B cell (primary cell): Measurements from ENCODE around the gene TBC1D14. TPM values are rescaled to one million over a fixed set of nuclear protein-coding genes. Genes with fewer than 3 reads are reported as not detected.

Source experiments
- ATAC-seq: fragments of 200-7000 bp; cut with Tn5 transposase; one replicate; pipeline ENCODE4 v1.10.0; 2021; ENCODE audit warnings: low read depth, mild to moderate bottlenecking, moderate number of reproducible peaks, moderate library complexity
- CTCF ChIA-PET: fragments of 350-600 bp; sonication (Branson Sonifier 250); formaldehyde crosslinking; loops from one replicate; lab custom pipeline; 2021; ENCODE audit warnings: antibody characterized with exemption, inconsistent platforms; lab: Charles Lee
- POLR2A ChIA-PET: fragments of 350-600 bp; sonication (Branson Sonifier 250); formaldehyde crosslinking; loops from one replicate; lab custom pipeline; 2021; ENCODE audit warnings: antibody characterized with exemption; lab: Charles Lee
- DNase-seq: peaks from one replicate; pipeline ENCODE4 v3.0.0; 2013
- H2AFZ ChIP-seq: 2 replicates; pipeline ENCODE4 v1.6.1; 2012; ENCODE audit warnings: mild to moderate bottlenecking, low read depth, low read length; ENCODE audit not compliant: insufficient read depth, poor library complexity, severe bottlenecking
- H3K27ac ChIP-seq, 2 donors: 1 replicate in 1 of 2; 2 replicates in 1 of 2; pipeline ENCODE4 v1.5.1; 2012 to 2013; ENCODE audit warnings: low read length in 2 of 2, mild to moderate bottlenecking in 2 of 2, moderate library complexity in 1 of 2
- H3K27me3 ChIP-seq, 4 experiments: fragments of 200-600 bp in 1 of 4; sonication (generic) in 1 of 4; replicated peaks in 1 of 4; 1 replicate in 2 of 4; 2 replicates in 2 of 4; pipeline versions ENCODE4 v1.6.1 to v1.7.0; 2013 to 2016; ENCODE audit warnings: low read length in 3 of 4, mild to moderate bottlenecking in 2 of 4, mixed read lengths in 1 of 4, moderate library complexity in 1 of 4; ENCODE audit not compliant: insufficient read depth in 4 of 4, control insufficient read depth in 3 of 4; ENCODE audit errors: control extremely low read depth in 1 of 4
- H3K36me3 ChIP-seq, 2 experiments: replicated peaks in 1 of 2; 1 replicate in 1 of 2; 2 replicates in 1 of 2; pipeline versions ENCODE4 v1.6.1 to v1.7.1; 2013; ENCODE audit warnings: low read length in 1 of 2; ENCODE audit not compliant: insufficient read depth in 2 of 2, control insufficient read depth in 1 of 2; ENCODE audit errors: control extremely low read depth in 1 of 2, extremely low read depth in 1 of 2
- H3K4me1 ChIP-seq, 2 donors: fragments of 200-600 bp in 1 of 2; sonication (generic) in 1 of 2; 1 replicate in 1 of 2; 2 replicates in 1 of 2; pipeline versions ENCODE4 v1.5.1 to v1.6.1; 2013 to 2017; ENCODE audit warnings: low read length in 2 of 2; ENCODE audit not compliant: control insufficient read depth in 2 of 2, insufficient read depth in 2 of 2
- H3K4me2 ChIP-seq: replicated peaks from 2 replicates; pipeline ENCODE3; 2012; ENCODE audit warnings: mild to moderate bottlenecking, low read depth, low read length; ENCODE audit not compliant: poor library complexity, severe bottlenecking
- H3K4me3 ChIP-seq, 5 experiments: fragments of 200-600 bp in 1 of 5; sonication (generic) in 1 of 5; 1 replicate in 3 of 5; 2 replicates in 2 of 5; pipeline versions ENCODE4 v1.5.1 to v1.7.0; 2011 to 2016; ENCODE audit warnings: low read length in 4 of 5, mild to moderate bottlenecking in 4 of 5, low read depth in 2 of 5, control low read depth in 1 of 5, moderate library complexity in 1 of 5; ENCODE audit not compliant: insufficient read depth in 1 of 5; ENCODE audit errors: control extremely low read depth in 1 of 5, extremely low read depth in 1 of 5
- H3K79me2 ChIP-seq: fragments of 200-600 bp; sonication (generic); one replicate; pipeline ENCODE4 v1.6.0; 2016; ENCODE audit warnings: low read length; ENCODE audit not compliant: control insufficient read depth, insufficient read depth
- H3K9ac ChIP-seq: fragments of 200-600 bp; sonication (generic); 2 replicates; pipeline ENCODE4 v1.6.1; 2017; ENCODE audit warnings: mild to moderate bottlenecking, low read length, moderate library complexity
- H3K9me3 ChIP-seq, 3 donors: one replicate each; pipeline versions ENCODE4 v1.6.1 to v1.7.1; 2013; ENCODE audit warnings: low read length in 2 of 3; ENCODE audit not compliant: control insufficient read depth in 2 of 3, insufficient read depth in 1 of 3; ENCODE audit errors: control extremely low read depth in 1 of 3
- H4K20me1 ChIP-seq: 2 replicates; pipeline ENCODE4 v1.6.0; 2012; ENCODE audit warnings: mild to moderate bottlenecking, low read length; ENCODE audit not compliant: insufficient read depth, control insufficient read depth, poor library complexity, severe bottlenecking
- H3K27ac Mint-ChIP-seq: one replicate; pipeline ENCODE4 v1.8.0; 2021; ENCODE audit warnings: mixed read lengths
- H3K27me3 Mint-ChIP-seq: one replicate; pipeline ENCODE4 v1.8.0; 2021; ENCODE audit warnings: mixed read lengths
- H3K4me1 Mint-ChIP-seq: one replicate; pipeline ENCODE4 v1.8.0; 2021; ENCODE audit warnings: mixed read lengths
- H3K4me3 Mint-ChIP-seq: one replicate; pipeline ENCODE4 v1.8.0; 2021; ENCODE audit warnings: mixed read lengths
- H3K9me3 Mint-ChIP-seq: one replicate; pipeline ENCODE4 v1.8.0; 2022; ENCODE audit warnings: mixed read lengths; ENCODE audit not compliant: insufficient read depth
- EZH2 ChIP-seq: IDR thresholded peaks from 2 replicates; pipeline ENCODE4 v1.6.1; 2012; ENCODE audit warnings: borderline replicate concordance, low read depth, mild to moderate bottlenecking, moderate library complexity, low read length; ENCODE audit not compliant: insufficient read depth, poor library complexity, severe bottlenecking
- WGBS: methylation state at CpG from one replicate; pipeline ENCODE4 v1.1.5; 2013; ENCODE audit warnings: missing lambda C conversion rate; ENCODE audit not compliant: insufficient coverage; 5-methylcytosine and 5-hydroxymethylcytosine counted together
- intact Hi-C: fragments of 100-400 bp; cut with micrococcal nuclease; formaldehyde crosslinking; loops from one replicate; pipeline ENCODE4 v1.10.0; 2022
- polyA plus RNA-seq: library from polyadenylated mRNA; depleted of rRNA; stranded (reverse); fragments of >200 nt; gene quantifications from 2 replicates; pipeline ENCODE4 v1.2.3, GENCODE V29; 2012
- total RNA-seq, 2 donors: library from RNA; stranded (reverse); fragments of 120-200 nt in 1 of 2; gene quantifications; 1 replicate in 1 of 2; 2 replicates in 1 of 2; pipeline versions ENCODE4 v1.2.3 to v1.2.4, GENCODE V29; 2013 to 2022
- TF ChIP-seq, protein P1 (sequence below): fragments of 200-600 bp; IDR thresholded peaks from one replicate; pipeline ENCODE4 v1.8.0; 2022; ENCODE audit warnings: antibody characterized with exemption, mild to moderate bottlenecking

The TBC1D14 gene
- total and polyA plus RNA-seq, 2 donors (not counting 1 experiment from before 2014, with no cell fraction given), result 21.9 to 42.0 TPM

DNA sequence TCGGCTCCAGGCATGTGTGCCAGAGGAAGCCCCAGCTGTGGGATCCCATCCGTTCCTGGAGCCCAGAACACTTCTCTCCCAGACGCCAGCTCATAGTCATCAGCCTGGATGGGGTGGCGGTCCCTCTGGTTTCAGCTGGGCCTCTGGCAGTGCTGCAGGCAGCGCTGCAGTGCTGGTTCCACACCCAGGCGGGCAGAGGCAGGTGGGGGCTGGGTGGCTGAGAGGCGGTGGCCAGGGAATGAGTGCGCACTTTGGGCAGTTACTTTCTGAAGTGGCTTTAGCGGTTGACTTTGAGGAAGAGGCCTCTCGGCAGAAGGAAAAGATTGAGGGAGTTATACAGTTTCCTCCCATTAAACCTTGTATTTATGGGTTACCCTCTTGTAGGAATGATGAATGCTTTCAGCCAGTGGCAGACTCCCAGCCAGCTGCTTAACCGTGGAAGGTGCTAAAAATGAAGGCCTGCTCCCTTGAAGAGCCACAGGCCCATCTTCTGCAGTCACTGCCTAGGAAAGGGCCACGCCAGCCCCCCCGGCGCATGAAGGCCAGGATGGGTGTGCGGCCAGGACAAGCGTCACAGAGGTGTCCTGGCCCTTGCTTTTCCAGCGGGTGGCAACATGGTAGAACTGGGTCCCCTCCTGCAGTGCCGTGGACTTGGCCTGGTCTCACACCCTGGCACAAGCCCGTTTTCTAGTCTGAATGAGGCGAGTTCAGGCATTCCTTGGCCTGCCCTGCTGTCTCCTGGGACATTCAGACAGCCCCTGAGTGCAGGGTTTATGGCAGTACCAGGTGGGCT lies 143.5 kb downstream of the TBC1D14 start:
- Mint-ChIP-seq H3K27me3 (no peaks in the 10 kb centered on the region), H3K4me3 (no peak overlapping the region), H3K9me3 (no peaks in the 10 kb centered on the region), H3K27ac (no peak overlapping the region), H3K4me1 (peaks cover 21% of the 10 kb centered on the region)
- DNase-seq, result no peak
- H3K79me2 ChIP-seq, result peaks cover 81% of the 10 kb centered on the region
- CTCF ChIA-PET, result interaction anchor here (1.1 kb wide), 1 partner anchor 10 kb away, joined by 3 read pairs; no protein-coding TSS in a partner anchor
- POLR2A ChIA-PET, result no interaction called here
- 72% methylated on average over 15 of the region's 20 CpGs for WGBS
- TF ChIP-seq, protein P1, sequence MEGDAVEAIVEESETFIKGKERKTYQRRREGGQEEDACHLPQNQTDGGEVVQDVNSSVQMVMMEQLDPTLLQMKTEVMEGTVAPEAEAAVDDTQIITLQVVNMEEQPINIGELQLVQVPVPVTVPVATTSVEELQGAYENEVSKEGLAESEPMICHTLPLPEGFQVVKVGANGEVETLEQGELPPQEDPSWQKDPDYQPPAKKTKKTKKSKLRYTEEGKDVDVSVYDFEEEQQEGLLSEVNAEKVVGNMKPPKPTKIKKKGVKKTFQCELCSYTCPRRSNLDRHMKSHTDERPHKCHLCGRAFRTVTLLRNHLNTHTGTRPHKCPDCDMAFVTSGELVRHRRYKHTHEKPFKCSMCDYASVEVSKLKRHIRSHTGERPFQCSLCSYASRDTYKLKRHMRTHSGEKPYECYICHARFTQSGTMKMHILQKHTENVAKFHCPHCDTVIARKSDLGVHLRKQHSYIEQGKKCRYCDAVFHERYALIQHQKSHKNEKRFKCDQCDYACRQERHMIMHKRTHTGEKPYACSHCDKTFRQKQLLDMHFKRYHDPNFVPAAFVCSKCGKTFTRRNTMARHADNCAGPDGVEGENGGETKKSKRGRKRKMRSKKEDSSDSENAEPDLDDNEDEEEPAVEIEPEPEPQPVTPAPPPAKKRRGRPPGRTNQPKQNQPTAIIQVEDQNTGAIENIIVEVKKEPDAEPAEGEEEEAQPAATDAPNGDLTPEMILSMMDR, result no peak
- no peak for TF ChIP-seq EZH2
- no peaks in the 10 kb centered on the region for H3K27me3 ChIP-seq
- peaks cover 0 to 7% of the 10 kb centered on the region in 2 donors for H3K4me1 ChIP-seq
- no peaks in the 10 kb centered on the region for H3K9me3 ChIP-seq
- H3K4me3 ChIP-seq, result no peak overlapping the region
- no peak for ATAC-seq
- H3K4me2 ChIP-seq, result peak overlapping the region; percentile 14
- H3K27ac ChIP-seq, result peak overlapping the region in 1 of 2 donors; percentile 31
- peaks cover 1 to 56% of the 10 kb centered on the region in 2 experiments for H3K36me3 ChIP-seq
- no peak overlapping the region for H3K9ac ChIP-seq
- intact Hi-C loops, result no loop called here
- H2AFZ ChIP-seq, result no peak overlapping the region
- H4K20me1 ChIP-seq, result peaks cover 86% of the 10 kb centered on the region
